Measurements from ENCODE around the gene HS3ST3A1. TPM values are rescaled to one million over a fixed set of nuclear protein-coding genes. Genes with fewer than 3 reads are reported as not detected.
"Not testable (repeated sequence)": the region's sequence is repeated elsewhere in the genome, so short reads cannot be mapped to it uniquely, and the experiment has no call there.

The HS3ST3A1 gene
- total RNA-seq, 4 donors from 2014 or later: 2.9 to 10.5 (median 5.0) TPM

- 92% methylated on average over 2 of the region's 2 CpGs for WGBS
Observed at GRCh38 chr17:13502263-13502662, 99.5 kb downstream of the HS3ST3A1 start.

GRCh38 chr17:13500947-13501346, 100.8 kb downstream of the HS3ST3A1 start:
- 81% methylated on average over 7 of the region's 7 CpGs for WGBS
- DNase-seq (ENCODE audit: low spot score in 2 of 2): no peak

More at GRCh38 chr17:13502263-13502662, 99.5 kb downstream of the HS3ST3A1 start:
- no peaks in the 10 kb centered on the region for H3K9me3 ChIP-seq
- DNase-seq (ENCODE audit: low spot score in 2 of 2): no peak
- no peaks in the 10 kb centered on the region for H3K27me3 ChIP-seq
- no peak overlapping the region for H3K27ac ChIP-seq
- H3K36me3 ChIP-seq: no peaks in the 10 kb centered on the region
- TF ChIP-seq POLR2AphosphoS5 (IDR thresholded peaks at IDR 0.05) (no peak), CTCF (IDR thresholded peaks at IDR 0.05) (no peak), POLR2A (IDR thresholded peaks at IDR 0.05) (no peak), EP300 (IDR thresholded peaks at IDR 0.05) (no peak)
- H3K4me3 ChIP-seq: no peak overlapping the region
- H3K4me1 ChIP-seq: no peaks in the 10 kb centered on the region

GRCh38 chr17:13498184-13498583, 103.5 kb downstream of the HS3ST3A1 start:
- Histone ChIP-seq H3K27ac (no peak overlapping the region), H3K4me3 (no peak overlapping the region), H3K9me3 (no peaks in the 10 kb centered on the region), H3K27me3 (no peaks in the 10 kb centered on the region), H3K4me1 (no peaks in the 10 kb centered on the region), H3K36me3 (no peaks in the 10 kb centered on the region)
- DNase-seq (ENCODE audit: low spot score in 2 of 2): no peak
- WGBS: 79% methylated on average over 3 of the region's 3 CpGs
- TF ChIP-seq POLR2A (IDR thresholded peaks at IDR 0.05) (no peak), EP300 (IDR thresholded peaks at IDR 0.05) (no peak), CTCF (IDR thresholded peaks at IDR 0.05) (no peak), POLR2AphosphoS5 (IDR thresholded peaks at IDR 0.05) (no peak)

More at GRCh38 chr17:13500947-13501346, 100.8 kb downstream of the HS3ST3A1 start:
- no peaks in the 10 kb centered on the region for H3K36me3 ChIP-seq
- H3K27ac ChIP-seq: no peak overlapping the region
- H3K4me1 ChIP-seq: no peaks in the 10 kb centered on the region
- TF ChIP-seq EP300 (IDR thresholded peaks at IDR 0.05): no peak
- TF ChIP-seq POLR2A (IDR thresholded peaks at IDR 0.05): no peak
- TF ChIP-seq CTCF (IDR thresholded peaks at IDR 0.05): no peak
- TF ChIP-seq POLR2AphosphoS5 (IDR thresholded peaks at IDR 0.05): no peak
- H3K27me3 ChIP-seq: no peaks in the 10 kb centered on the region
- H3K4me3 ChIP-seq: no peak overlapping the region
- H3K9me3 ChIP-seq: no peaks in the 10 kb centered on the region

- H3K27me3 ChIP-seq; H3K9me3 ChIP-seq; H3K4me1 ChIP-seq; DNase-seq (ENCODE audit: low spot score in 2 of 2); H3K36me3 ChIP-seq; H3K4me3 ChIP-seq; H3K27ac ChIP-seq: not testable (repeated sequence)
- WGBS: 95% methylated on average over 15 of the region's 35 CpGs
Observed at GRCh38 chr17:13496553-13497056, 105.1 kb downstream of the HS3ST3A1 start.

- no peak for TF ChIP-seq EP300 (IDR thresholded peaks at IDR 0.05)
- no peak for TF ChIP-seq POLR2AphosphoS5 (IDR thresholded peaks at IDR 0.05)
- no peak for TF ChIP-seq POLR2A (IDR thresholded peaks at IDR 0.05)
- no peak for TF ChIP-seq CTCF (IDR thresholded peaks at IDR 0.05)
- WGBS: 90% methylated on average over 2 of the region's 2 CpGs
- Histone ChIP-seq H3K4me3 (no peak overlapping the region), H3K9me3 (no peaks in the 10 kb centered on the region), H3K27ac (no peak overlapping the region), H3K27me3 (no peaks in the 10 kb centered on the region), H3K4me1 (no peaks in the 10 kb centered on the region), H3K36me3 (no peaks in the 10 kb centered on the region)
- no peak for DNase-seq (ENCODE audit: low spot score in 2 of 2)
Observed at GRCh38 chr17:13495423-13495822, 106.3 kb downstream of the HS3ST3A1 start.

- Histone ChIP-seq H3K27me3 (no peaks in the 10 kb centered on the region), H3K4me1 (no peaks in the 10 kb centered on the region), H3K9me3 (no peaks in the 10 kb centered on the region), H3K36me3 (no peaks in the 10 kb centered on the region), H3K4me3 (no peak overlapping the region), H3K27ac (no peak overlapping the region)
- DNase-seq (ENCODE audit: low spot score in 2 of 2): no peak
- WGBS: 61% methylated on average over 4 of the region's 4 CpGs
- no peak for TF ChIP-seq POLR2A (IDR thresholded peaks at IDR 0.05)
- TF ChIP-seq CTCF (IDR thresholded peaks at IDR 0.05): no peak
- TF ChIP-seq EP300 (IDR thresholded peaks at IDR 0.05): no peak
- no peak for TF ChIP-seq POLR2AphosphoS5 (IDR thresholded peaks at IDR 0.05)
Observed at GRCh38 chr17:13492737-13493122, 109.0 kb downstream of the HS3ST3A1 start.

Measured in suprapubic skin (tissue), 4 donors.